Stomach (tissue), 4 donors: ENCODE measurements around the gene CBX1.

Experiments
- CTCF ChIP-seq, 7 experiments: fragments of 450-650 bp in 4 of 7; fragments of 200-600 bp in 3 of 7; sonication (generic) in 3 of 7; IDR thresholded peaks; one replicate each; pipeline ENCODE4 v1.5.1; 2016 to 2019; ENCODE audit warnings: antibody characterized with exemption in 7 of 7, control low read depth in 2 of 7, mild to moderate bottlenecking in 1 of 7
- EP300 ChIP-seq: sonication (generic); formaldehyde crosslinking; IDR thresholded peaks from one replicate; pipeline ENCODE4 v1.6.1; 2017; ENCODE audit warnings: antibody characterized with exemption
- POLR2A ChIP-seq, 4 donors: fragments of 450-650 bp; IDR thresholded peaks; one replicate each; pipeline ENCODE4 v1.6.1; 2016; ENCODE audit warnings: antibody characterized with exemption in 4 of 4, control low read depth in 2 of 4, mild to moderate bottlenecking in 1 of 4, moderate library complexity in 1 of 4
- POLR2AphosphoS5 ChIP-seq, 3 donors: sonication (generic); formaldehyde crosslinking; IDR thresholded peaks; one replicate each; pipeline ENCODE4 v1.6.1; 2016; ENCODE audit warnings: antibody characterized with exemption in 3 of 3

GRCh38 chr17:48066192-48066591 lies 35.1 kb downstream of the CBX1 start:
- TF ChIP-seq POLR2AphosphoS5 (IDR thresholded peaks at IDR 0.05) (no peak), CTCF (IDR thresholded peaks at IDR 0.05) (no peak), POLR2A (IDR thresholded peaks at IDR 0.05) (no peak), EP300 (no peak)
